A673 (cell line): ENCODE data around the gene CAPN5.

Source experiments
- EZH2 ChIP-seq: fragments of 200-600 bp; sonication (generic); IDR thresholded peaks from 2 replicates; pipeline ENCODE4 v1.6.1; 2017; ENCODE audit warnings: borderline replicate concordance, low read depth, mild to moderate bottlenecking, mixed read lengths, antibody characterized with exemption, low read length; ENCODE audit not compliant: poor library complexity, severe bottlenecking
- TF ChIP-seq, protein P1 (sequence below): fragments of 300-800, 200-600 bp; sonication (generic); conservative IDR thresholded peaks from 2 replicates; pipeline ENCODE4 v1.5.1; 2017; ENCODE audit warnings: low read depth, mild to moderate bottlenecking, antibody characterized with exemption, low read length, moderate library complexity, mixed read lengths

DNA sequence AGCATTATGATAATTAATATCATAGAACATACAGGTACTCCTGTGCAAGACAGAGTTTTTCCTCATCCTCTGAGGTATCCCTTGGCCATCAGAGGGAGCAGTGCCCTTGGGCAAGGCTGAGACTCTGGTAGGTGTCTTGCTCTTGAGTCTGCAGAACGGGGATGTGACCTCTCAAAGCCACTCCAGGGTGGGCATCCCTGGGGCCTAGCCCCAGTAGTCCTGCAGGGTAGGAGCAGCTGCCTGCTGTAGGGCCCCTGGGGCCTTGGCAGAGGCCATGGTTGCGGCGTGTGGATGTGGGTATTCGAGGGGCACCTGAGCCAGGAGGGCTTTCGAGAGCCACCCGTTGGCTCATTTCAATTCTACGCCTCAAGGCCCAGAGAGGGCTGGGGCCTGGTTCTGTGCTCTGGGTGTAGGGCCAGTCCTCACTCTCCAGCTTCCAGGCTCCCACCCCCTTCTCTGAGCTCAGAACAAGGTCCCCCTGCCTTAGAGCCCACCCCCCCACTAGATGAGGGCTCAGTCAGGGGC lies 28.1 kb downstream of the CAPN5 start:
- TF ChIP-seq, protein P1, sequence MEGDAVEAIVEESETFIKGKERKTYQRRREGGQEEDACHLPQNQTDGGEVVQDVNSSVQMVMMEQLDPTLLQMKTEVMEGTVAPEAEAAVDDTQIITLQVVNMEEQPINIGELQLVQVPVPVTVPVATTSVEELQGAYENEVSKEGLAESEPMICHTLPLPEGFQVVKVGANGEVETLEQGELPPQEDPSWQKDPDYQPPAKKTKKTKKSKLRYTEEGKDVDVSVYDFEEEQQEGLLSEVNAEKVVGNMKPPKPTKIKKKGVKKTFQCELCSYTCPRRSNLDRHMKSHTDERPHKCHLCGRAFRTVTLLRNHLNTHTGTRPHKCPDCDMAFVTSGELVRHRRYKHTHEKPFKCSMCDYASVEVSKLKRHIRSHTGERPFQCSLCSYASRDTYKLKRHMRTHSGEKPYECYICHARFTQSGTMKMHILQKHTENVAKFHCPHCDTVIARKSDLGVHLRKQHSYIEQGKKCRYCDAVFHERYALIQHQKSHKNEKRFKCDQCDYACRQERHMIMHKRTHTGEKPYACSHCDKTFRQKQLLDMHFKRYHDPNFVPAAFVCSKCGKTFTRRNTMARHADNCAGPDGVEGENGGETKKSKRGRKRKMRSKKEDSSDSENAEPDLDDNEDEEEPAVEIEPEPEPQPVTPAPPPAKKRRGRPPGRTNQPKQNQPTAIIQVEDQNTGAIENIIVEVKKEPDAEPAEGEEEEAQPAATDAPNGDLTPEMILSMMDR = no peak
- TF ChIP-seq EZH2 = no peak
